ENCODE data around the gene GBX1.
A peak's percentile ranks its signal among the peaks of the same experiment; 100 is the strongest.

Gene GBX1

DNA sequence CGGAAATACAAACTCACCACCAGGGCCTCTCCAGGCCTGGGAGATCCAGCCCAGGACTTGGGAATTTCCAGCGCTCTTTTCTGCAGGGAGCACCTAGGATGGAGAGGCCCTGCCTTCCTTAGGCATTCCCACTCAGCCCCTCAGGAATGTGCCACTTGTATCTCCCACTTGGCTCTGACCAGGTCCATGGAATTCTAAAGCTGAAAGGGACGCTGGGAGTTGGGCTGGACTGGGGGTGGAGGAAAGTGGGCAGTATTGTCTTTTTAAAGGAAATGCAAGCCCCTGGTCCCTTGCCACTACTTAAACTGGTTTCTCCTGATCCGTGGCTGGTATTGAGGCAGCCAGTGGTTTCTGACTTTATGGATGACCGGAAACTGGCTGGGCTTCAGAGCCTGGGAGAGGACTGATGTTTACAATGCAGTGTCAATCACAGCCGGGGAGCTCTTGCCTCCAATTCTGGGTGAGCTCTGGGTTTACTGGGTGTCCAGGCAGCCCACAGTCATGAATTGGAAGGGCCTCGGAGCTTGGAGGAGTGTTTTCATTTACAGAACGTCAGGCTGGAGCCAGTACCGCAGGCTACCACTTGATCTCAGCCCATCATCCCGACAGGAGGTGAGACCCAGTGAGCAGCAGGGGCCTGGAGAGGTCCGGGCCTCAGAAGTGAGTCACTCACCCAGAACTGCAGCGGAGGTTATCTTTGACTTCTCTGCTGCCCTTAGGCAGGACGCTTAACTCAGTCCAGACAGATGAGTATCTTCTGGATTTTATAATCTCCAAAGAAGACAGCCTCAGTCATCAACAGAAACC, 53.9 kb downstream of the GBX1 start:
- TF ChIP-seq, protein P1, sequence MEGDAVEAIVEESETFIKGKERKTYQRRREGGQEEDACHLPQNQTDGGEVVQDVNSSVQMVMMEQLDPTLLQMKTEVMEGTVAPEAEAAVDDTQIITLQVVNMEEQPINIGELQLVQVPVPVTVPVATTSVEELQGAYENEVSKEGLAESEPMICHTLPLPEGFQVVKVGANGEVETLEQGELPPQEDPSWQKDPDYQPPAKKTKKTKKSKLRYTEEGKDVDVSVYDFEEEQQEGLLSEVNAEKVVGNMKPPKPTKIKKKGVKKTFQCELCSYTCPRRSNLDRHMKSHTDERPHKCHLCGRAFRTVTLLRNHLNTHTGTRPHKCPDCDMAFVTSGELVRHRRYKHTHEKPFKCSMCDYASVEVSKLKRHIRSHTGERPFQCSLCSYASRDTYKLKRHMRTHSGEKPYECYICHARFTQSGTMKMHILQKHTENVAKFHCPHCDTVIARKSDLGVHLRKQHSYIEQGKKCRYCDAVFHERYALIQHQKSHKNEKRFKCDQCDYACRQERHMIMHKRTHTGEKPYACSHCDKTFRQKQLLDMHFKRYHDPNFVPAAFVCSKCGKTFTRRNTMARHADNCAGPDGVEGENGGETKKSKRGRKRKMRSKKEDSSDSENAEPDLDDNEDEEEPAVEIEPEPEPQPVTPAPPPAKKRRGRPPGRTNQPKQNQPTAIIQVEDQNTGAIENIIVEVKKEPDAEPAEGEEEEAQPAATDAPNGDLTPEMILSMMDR (conservative IDR thresholded peaks at IDR 0.05), result no peak
- H3K27ac ChIP-seq, result peak overlapping the region; percentile 97

DNA sequence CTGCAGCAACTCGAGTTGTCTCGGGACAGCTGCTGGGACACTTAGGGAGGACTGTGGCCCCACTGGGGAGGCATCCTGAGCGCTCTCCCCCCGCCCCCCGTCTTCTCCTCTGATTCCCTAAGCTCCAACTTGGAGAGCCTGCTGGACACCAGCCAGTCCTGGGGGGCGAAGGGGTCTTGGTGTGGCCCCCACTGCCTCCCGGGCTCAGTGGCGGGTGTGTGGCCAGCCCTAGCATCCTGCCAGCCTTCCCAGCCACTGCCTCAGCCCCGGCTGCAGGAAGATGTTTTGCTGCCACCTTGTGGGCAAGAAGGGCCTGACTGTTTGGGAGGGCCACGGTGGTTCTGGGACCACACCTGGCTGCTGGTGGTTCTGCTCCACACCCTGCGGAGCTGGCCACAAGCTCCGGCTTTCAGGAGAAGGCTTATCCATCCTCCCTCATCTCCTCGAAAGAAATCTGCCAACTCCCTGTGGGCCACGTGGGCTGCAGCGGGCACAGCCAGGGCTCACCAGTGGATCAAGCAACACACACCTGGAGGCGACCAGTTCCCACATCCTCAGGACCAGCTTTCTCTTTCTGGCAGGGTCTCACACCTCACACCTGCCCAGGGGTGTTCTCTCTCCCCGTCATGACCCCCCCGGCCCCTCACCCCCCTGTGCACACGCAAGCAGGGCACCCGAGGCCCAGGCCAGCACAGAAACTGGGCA, 56.4 kb downstream of the GBX1 start:
- H3K27ac ChIP-seq, result peak overlapping the region; percentile 97
- TF ChIP-seq, protein P1 (conservative IDR thresholded peaks at IDR 0.05), result peak; percentile 97

DNA sequence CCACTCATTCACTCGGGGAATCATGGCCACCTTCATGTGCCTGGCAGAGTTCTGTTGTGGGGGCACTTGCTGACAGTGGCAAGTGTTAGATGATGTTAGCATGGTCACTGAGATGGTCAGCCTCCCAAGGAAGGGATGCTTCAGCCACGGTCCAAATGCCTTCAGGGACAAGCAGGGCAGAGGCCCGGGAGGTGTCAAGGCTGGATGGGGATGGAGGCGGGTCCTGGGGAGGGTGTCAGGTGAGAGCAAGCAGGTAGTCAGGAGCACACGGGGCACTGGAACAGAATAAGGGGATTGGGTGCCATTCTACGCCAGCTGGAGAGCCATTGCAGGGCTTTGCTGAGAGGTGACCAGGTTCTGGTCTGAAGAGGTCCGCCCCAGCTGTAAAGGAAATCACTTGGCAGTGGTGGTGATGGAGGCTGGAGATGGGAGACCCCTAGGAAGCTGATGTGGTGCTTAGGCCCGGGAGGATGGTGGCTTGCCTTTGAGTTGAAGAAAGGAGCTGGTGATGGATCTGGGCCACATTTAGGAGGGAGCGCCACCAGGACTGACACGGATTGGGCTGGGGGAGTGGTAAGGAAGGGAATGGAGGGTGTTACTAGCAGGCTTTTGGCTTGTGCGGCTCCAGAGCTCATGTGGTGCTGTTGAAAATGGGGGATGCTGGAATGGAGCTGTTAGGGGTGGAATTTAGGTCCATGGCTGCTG, 57.1 kb downstream of the GBX1 start:
- TF ChIP-seq, protein P1 (conservative IDR thresholded peaks at IDR 0.05), result no peak
- peak overlapping the region; percentile 97 for H3K27ac ChIP-seq

DNA sequence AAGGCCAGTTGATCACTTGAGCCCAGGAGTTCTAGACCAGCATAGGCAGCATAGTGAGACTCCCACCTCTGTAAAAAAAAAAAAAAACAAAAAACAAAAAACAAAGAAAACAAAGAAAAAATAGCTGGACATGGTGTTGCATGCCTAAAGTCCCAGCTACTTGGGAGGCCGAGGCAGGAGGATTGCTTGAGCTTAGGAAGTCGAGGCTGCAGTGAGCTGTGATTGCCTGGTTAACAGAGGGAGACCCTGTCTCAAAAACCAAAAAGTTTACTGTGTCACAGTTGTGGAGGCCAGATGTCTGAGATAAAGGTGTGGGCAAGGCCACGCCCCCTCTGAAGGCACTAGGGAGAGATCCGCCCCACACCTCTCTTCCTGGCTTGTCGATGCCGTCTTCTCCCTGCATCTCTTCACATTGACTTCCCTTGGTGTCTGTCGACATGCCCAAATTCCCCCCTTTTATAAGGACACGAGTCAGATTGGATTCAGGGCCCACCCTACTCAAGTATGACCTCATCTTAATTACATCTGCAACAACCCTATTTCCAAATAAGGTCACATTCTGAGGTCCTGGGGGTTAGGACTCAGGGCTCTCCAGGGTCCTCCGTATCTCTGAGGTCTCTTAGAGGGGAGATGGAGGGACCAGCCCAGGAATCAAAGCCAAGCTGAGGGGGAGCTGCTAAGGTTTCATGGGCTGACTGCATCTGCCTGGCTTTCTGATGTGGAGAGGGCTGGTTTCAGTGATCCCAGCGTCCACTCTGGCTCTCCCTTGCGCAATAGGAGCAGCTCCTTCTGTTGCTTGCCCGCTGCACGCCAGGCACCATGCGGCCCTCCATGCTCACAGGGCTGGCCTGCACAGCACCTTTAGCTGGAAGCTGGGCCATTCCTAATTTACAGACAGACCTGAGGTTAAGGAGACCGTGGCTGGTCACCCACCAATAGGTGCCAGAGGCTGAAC, 58.1 kb downstream of the GBX1 start:
- H3K27ac ChIP-seq, result peak overlapping the region; percentile 97
- TF ChIP-seq, protein P1 (conservative IDR thresholded peaks at IDR 0.05), result no peak

DNA sequence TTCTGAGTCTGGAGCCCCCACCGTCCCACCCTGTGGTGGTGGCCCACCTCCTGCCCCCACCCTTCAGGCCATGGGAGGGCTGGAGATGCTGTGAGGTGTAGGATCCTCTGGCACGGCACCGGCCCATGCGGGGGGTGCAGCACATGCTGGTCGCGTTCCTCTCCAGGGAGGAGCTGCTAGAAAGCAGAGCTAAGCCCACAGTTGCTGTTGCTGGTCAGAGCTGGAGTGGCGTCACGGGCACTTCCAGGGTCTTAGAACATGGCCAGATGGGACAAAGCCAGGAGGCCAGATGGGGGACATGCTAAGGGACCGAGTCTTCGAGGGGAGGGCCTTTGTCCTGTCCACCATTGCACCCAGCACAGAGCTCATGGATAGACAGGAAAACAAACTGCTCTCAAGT, 59.6 kb downstream of the GBX1 start:
- TF ChIP-seq, protein P1 (conservative IDR thresholded peaks at IDR 0.05), result no peak
- 0 out of 2 replicates have a peak overlapping the region, but pooled peaks have one; percentile 5 for H3K27ac ChIP-seq

DNA sequence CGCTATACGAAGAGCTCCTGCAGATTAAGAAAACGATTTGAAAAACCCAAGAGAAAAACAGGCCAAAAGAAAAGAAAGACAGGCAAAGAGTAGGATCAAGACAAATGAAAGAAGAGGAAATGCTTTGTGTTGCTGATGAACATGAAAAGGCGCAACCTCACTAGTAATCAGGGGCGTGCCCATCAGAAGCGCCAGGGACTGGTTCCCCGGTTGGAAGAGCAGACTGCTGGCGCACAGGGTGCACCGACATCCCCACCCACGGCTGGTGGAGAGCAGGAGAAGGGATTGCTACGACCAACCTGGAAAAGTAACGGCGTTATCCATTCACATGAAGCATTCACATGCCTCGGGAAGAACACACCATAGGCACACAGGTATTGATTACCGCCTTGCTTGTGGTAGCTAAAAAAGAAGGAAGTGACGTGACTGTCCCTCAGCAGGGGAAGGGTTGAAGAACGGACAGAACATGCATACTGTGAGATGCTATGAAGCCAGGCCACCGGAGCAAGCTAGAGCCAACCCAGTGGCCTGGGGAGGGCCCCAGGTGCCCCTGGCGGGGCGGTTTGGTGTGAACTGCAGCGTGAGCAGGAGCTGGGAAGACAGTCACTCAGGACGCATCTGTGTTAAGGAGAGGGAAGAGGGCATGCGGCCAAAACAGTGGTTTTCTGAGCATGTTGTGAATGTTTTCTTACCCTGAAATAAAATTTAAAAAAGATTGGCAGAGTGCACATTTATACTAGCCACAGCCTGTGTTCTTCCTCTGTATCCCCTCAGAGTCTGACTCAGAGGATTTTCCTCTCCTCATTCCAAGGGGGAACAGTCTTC, 62.9 kb downstream of the GBX1 start:
- no peak overlapping the region for H3K27ac ChIP-seq
- TF ChIP-seq, protein P1 (conservative IDR thresholded peaks at IDR 0.05), result no peak
